GM21423 (cell line): ENCODE data around the gene PCDHB1.

ENCODE experiments used
- ATAC-seq: cut with Tn5 transposase; IDR thresholded peaks from one replicate; pipeline ENCODE4 v1.9.1; 2021; ENCODE audit warnings: mild to moderate bottlenecking, moderate library complexity; ENCODE audit not compliant: unreplicated experiment

PCDHB1 gene, protein sequence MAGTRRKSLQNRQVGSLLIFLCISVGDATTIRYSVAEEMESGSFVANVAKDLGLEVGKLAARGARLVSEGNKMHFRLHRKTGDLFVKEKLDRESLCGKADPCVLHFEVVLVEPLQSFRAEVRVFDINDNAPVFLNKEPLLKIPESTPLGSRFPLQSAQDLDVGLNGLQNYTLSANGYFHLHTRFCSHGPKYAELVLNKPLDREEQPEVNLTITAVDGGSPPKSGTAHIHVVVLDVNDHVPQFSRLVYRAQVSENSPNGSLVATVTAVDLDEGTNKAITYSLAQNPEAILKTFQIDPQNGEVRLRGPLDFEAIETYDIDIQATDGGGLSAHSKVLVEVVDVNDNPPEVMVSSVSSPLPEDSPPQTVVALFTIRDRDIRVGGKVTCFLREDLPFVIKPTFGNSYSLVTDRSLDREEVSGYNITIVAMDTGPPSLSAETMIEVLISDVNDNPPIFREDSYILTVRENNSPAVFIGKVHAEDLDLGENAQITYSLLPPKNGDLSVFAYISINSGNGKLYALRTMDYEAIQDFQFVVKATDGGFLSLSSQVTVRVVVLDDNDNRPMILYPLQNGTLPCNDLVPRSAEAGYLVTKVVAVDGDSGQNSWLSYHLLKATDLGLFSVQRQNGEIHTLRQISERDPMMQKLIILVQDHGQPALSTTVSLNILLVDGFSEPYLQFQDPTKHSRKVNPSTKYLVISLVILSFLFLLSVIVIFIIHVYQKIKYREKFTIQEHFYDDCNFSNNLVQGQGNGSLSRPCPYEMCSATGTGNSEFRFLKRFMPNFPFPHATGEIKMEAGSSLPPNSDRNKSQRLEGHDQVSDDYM

DNA sequence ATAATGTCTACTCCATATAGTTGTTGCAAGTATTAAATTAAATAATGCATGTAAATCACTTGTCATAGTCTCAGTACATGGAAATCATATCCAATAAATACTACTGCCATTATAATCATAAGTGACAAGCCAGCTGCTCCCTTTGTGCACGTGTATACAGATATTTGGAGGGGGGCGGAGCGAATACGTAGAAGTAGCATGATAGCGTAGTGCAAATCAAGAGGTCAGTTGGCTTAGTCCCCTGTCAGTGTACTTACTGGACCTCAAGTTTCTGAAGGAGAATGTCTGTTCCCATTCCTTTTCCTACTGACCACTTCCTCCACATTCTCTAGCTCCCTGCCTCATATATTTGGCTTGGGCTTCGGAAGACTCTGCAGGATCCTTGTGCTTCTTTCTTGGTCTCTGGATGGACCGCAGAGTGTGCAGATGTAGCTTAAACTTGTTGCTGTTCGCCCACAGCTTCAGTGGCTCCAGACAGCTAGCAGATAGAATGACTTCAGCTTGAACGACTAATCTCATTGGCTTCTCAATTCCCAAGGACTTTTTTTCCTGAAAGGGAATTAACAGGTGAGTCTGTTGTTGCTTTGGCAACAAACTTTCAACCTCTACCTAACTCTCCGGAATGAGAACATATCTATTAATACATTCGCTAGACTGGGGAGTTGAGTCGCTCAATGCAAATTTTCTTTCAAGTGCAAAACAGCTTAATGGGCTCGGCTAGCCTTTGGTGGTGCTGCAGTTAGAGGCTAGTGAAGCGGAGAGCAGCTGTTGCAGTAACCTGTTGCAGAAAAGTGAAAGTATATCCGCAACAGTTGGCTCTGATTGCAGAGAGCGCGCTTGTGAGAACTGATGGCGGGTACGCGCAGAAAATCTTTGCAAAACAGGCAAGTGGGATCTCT, at the start of gene PCDHB1:
Gene PCDHB1 (plus strand): TSS at position 753 of the 899 bp plus-strand sequence. CDS start 97 bp downstream, at position 850.
- ATAC-seq, result no peak

DNA sequence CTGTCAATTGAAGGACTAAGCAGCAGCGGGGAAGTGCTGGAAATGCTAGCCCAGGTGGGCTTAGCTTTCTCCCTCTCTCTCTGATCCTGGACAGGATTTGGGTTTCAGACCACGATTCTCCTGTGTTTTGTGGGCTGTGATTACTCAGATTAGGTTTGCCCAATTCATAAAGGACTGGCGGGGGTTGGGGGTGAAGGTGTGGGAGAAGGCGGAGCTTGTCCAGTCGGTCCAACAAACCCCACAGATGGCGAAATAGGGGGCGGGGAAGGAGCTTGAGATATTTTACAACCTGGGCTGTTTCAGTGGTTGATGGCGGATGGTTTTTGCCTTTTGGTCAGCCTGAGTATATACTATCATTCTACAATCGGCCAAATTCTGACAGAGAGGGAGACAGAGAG, 49.7 kb upstream of the PCDHB1 start:
- no peak for ATAC-seq

GRCh38 chr5:141001844-141002604, 49.1 kb upstream of the PCDHB1 start:
- no peak for ATAC-seq

GRCh38 chr5:141002605-141002965, 48.6 kb upstream of the PCDHB1 start:
- no peak for ATAC-seq

DNA sequence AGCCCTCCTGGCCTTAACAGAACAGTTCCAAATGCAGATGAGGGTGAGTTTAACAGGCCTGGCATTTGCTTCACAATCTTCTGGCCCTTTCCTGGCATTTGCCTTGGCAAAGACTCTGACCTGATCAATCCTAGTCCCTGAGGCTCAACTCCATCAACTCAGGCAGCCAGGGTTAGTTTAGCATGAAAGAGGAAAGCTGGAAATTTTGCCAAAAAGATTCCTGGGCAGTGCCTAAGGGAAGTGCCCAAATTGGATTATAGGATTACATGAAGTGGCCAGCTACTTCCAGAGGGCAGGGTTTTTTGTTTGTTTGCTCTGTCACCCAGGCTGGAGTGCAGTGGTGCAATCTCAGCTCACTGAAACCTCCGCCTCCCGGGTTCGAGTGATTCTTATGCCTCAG, 48.1 kb upstream of the PCDHB1 start:
- no peak for ATAC-seq

DNA sequence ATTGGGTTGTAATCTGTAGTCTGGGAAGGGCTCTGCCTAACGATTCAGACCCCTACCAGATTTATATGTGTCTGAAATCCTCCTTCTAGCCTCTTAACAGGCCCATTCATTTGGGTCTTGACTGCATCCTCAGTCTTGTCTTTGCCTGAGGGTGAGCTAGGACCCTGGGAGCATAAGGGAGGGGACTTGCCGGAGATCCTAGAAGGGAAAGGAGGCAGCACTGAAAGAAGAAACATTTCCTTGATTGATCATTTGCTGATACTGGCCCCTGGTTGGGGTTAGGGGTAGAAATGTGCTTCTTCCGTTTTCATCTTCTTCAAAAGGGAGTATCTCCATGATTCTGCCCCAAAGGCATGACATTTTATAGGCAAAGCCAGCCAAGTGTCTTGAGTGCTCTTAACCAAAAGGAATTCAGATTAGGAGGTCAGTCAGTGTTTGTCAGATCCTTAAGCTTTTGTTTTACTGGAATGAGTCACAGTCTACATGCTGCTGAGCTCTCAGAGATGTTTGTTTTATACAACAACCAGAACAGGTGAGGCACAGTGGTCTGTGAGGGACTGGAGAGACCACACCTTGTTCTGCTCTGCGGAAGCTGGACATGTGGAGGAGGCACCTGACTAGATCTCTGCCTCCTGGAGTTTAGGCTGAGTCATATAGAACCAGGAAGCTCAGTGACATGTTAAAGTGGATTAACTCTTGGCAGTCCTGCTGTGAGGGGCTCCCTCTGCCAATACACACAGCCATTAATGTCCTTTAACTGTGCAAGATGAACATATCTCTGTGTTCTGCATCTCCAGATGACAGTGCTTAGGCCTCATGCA, 47.2 kb upstream of the PCDHB1 start:
- ATAC-seq, result no peak

DNA sequence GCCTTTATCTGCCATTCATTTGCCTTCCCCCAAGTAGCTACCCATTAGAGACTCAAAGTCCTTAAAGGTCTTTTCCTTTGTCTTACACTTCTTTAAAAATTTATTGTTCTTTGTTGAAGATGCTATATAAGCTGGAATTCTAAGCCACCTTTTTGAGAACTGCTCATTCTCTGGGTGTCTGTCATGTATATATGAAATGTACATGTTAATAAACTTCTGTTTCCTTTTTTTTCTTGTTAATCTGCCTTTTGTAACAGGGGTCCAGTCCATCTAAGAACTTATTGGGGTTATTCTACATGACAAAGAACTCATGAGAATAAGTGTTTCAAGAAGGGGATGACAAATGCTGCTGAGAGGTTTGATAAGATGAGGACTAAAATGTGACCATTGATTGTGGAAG, 43.4 kb upstream of the PCDHB1 start:
- no peak for ATAC-seq

GRCh38 chr5:141010047-141010793, 41.0 kb upstream of the PCDHB1 start:
- ATAC-seq, result no peak

DNA sequence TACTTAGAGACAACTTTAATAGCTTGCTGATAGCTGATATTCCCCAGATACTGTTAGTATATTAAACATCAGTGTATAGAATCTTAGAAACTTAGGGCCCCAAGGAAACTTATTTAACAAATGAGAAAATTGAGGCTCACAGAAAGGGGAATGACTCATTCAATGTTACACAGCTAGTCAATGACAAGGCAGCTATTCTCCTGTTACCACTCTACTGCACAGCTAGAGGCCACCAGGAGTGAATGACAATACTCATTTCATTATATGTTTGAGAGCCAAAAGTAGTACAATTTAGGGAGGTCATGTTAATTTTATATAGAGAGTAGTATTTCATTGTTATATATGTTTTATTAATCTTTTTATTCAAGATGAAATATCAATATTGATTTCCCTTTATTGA, 33.2 kb upstream of the PCDHB1 start:
- ATAC-seq, result no peak

DNA sequence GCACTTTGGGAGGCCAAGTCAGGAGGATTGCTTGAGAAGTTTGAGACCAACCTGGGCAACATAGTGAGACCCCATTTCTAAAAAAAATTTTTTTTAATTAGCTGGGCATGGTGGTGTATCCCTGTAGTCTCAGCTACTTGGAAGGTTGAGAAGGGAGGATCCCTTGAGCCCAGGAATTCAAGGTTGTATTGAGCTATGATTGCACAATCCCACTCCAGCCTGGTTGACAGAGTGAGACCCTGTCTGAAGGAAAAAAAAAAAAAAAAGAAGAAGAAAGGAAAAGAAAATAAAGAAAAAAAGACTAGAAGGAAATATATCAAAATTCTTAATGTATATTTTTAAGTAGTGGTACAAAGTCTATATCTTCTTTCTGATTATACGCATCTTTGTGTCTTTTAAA, 28.8 kb upstream of the PCDHB1 start:
- no peak for ATAC-seq

DNA sequence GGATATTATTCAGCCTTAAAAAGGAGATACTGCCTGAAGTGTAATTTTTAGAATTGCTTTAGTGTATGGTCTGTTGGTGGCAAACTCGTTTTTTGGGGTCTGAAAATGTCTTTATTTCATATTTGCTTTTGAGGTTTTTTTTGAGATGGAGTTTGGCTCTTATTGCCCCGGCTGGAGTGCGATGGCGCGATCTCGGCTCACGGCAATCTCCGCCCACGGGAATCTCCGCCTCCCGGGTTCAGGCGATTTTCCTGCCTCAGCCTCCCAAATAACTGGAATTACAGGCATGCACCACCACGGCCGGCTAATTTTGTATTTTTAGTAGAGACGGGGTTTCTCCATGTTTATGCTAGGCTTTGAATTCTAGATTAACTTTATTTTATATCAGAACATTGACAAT, 20.2 kb upstream of the PCDHB1 start:
- no peak for ATAC-seq

- ATAC-seq, result no peak
Measured at GRCh38 chr5:141032626-141033025, 18.5 kb upstream of the PCDHB1 start.

DNA sequence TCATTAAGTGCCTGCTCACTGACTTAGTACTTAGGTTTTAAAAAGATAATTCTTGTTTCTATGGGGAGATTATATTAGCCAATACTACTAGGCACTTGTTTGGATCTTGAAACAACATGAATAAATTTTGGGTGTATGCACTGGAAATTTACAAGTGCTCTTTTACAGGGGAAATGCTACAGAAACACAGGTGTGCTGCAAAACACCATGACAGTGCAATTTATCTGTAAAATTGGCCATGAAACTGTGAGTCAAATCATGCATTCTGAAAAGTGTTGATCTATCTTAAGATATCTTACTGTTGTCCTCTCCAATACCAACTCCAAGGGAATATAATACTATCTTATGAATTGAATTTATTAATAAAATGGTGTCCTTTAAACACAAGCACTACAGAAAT, 12.1 kb upstream of the PCDHB1 start:
- ATAC-seq, result no peak

- no peak for ATAC-seq
Measured at GRCh38 chr5:141039517-141039916, 11.7 kb upstream of the PCDHB1 start.

- ATAC-seq, result no peak
Measured at GRCh38 chr5:141040093-141040770, 10.9 kb upstream of the PCDHB1 start.

DNA sequence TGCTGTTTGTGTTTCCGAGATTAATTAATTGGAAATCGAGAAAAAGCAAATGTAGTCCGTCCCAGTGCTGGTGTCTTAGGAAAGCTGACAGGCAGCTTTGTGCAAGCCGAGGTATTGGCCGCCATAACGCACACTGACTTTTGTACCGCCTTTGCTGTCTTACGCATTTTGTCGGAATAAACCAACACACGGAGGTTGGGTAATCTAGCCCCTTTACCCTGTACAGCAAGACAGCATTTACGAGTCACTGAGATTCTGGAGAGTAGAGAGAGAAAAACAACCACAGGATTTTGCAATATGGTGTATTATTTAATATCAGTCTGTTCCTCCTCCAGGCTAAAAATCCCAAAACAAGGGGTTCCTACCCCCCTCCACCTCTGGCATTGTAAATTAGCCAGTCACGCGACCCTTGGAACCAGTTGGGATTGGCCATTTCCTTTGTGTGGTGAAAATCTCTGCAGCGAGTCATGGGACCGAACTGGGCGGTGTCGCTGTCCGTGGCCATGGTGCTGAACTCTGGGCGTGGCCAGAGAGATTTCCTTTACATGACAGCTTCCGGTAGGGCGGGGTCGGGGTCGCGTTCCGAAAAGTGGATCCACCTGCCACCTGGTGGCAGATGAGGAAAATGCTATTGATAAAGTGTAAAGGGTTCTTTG, 10.3 kb upstream of the PCDHB1 start:
- ATAC-seq, result peak; percentile 82

DNA sequence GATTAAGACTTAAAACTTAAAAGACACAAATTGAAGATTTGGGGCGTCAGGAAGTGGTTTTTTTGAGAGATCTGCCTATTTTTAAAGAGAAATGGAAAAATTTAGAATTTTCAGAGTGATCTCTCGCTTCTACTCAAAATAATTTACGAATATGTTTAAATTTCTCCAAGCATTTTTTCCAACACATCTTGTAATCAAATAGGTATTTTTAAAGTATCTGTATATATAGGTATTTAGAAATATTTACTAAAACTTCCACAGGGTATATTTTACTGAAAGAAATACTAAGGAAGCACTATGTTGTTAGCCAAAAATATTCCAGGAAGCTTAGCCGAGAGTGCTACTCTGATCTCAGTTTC, 9.8 kb upstream of the PCDHB1 start:
- ATAC-seq, result no peak

GRCh38 chr5:141042555-141042954, 8.6 kb upstream of the PCDHB1 start:
- ATAC-seq, result no peak
